ENCODE data around the gene TACR2. TPM values are rescaled to one million over a fixed set of nuclear protein-coding genes. Genes with fewer than 3 reads are reported as not detected.

Gene TACR2
- total and polyA plus RNA-seq, 2 donors (not counting 3 experiments of a cell fraction or from before 2014, with no cell fraction given) = 0.19 TPM; not detected in 1

GRCh38 chr10:69374931-69375306, 41.8 kb downstream of the TACR2 start:
- H3K4me3 ChIP-seq (replicated peaks in 1 of 3; ENCODE audit: insufficient read depth in 1 of 3, low read depth in 1 of 3, low read length in 3 of 3) = no peak overlapping the region
- no peak overlapping the region for H2AFZ ChIP-seq (ENCODE audit: low read depth, low read length)
- POLR2A ChIA-PET = no interaction called here
- FAIRE-seq (no peak), DNase-seq (ENCODE audit: low read depth, low spot score) (no peak)
- H3K4me1 ChIP-seq (ENCODE audit: control insufficient read depth, extremely low read depth, insufficient read depth, low read length) = peaks cover 21% of the 10 kb centered on the region
- no TSS peak for BruUV-seq (replicated peaks)
- intact Hi-C loops (cut with micrococcal nuclease) (no loop called here), dilution Hi-C loops (cut with MboI; ENCODE audit: extremely low pct_ligation_motif_present, low sequenced_read_pairs) (loop anchor here (25.0 kb wide), 1 partner anchor 138 kb away; no protein-coding TSS in a partner anchor)
- H3K36me3 ChIP-seq (ENCODE audit: control insufficient read depth in 2 of 2, extremely low read depth in 1 of 2, insufficient read depth in 2 of 2, low read length in 2 of 2) = peaks cover 6% of the 10 kb centered on the region in 2 experiments
- TF ChIP-seq POLR2AphosphoS5 (IDR thresholded peaks at IDR 0.05; ENCODE audit: insufficient read depth, low read depth, low read length) = no peak
- TF ChIP-seq MYC (IDR thresholded peaks at IDR 0.05; ENCODE audit: low read depth, low read length) = no peak
- TF ChIP-seq EZH2 (IDR thresholded peaks at IDR 0.05; ENCODE audit: borderline replicate concordance, low read depth, low read length, severe bottlenecking) = no peak
- no peak for TF ChIP-seq JUN (IDR thresholded peaks at IDR 0.05; ENCODE audit: borderline replicate concordance, insufficient read depth, insufficient read length, low read depth)
- no peak for TF ChIP-seq CTCF (IDR thresholded peaks at IDR 0.05; ENCODE audit: extremely low read depth in 1 of 2, insufficient read depth in 1 of 2, low read depth in 1 of 2, low read length in 2 of 2)
- TF ChIP-seq MAX (IDR thresholded peaks at IDR 0.05; ENCODE audit: insufficient read depth, insufficient read length) = no peak
- TF ChIP-seq POLR2A (IDR thresholded peaks at IDR 0.05; ENCODE audit: low read depth, low read length) = no peak
- TF ChIP-seq GATA2 (IDR thresholded peaks at IDR 0.05; ENCODE audit: insufficient read depth, insufficient read length, low read depth, low read length) = no peak
- TF ChIP-seq FOS (IDR thresholded peaks at IDR 0.05; ENCODE audit: borderline replicate concordance, insufficient read depth, low read length) = no peak
- H3K27ac ChIP-seq (ENCODE audit: insufficient read depth, low read depth, low read length) = no peak overlapping the region
- H3K79me2 ChIP-seq (ENCODE audit: control insufficient read depth, insufficient read depth, low read length) = no peaks in the 10 kb centered on the region
- no peaks in the 10 kb centered on the region for H3K27me3 ChIP-seq (ENCODE audit: control insufficient read depth in 2 of 2, insufficient read depth in 2 of 2, low read length in 2 of 2)
- no peaks in the 10 kb centered on the region for H4K20me1 ChIP-seq (replicated peaks; ENCODE audit: control insufficient read depth, extremely low read depth, insufficient read depth, low read length)
- no peak overlapping the region for H3K9ac ChIP-seq (replicated peaks; ENCODE audit: extremely low read depth, insufficient read depth, low read length)
- no peaks in the 10 kb centered on the region for H3K9me3 ChIP-seq (replicated peaks; ENCODE audit: control insufficient read depth, insufficient read depth, low read length)
- CTCF ChIA-PET = interaction anchor here (1.0 kb wide), 2 partner anchors 53 to 122 kb away, joined by 3 read pairs; no protein-coding TSS in a partner anchor
- H3K9me1 ChIP-seq (replicated peaks; ENCODE audit: control insufficient read depth, extremely low read depth, insufficient read depth, low read length) = no peaks in the 10 kb centered on the region
- no peak overlapping the region for H3K4me2 ChIP-seq (ENCODE audit: insufficient read depth, low read length)

Data from endothelial cell of umbilical vein (primary cell).